ENCODE data around the gene PKN2. TPM values are rescaled to one million over a fixed set of nuclear protein-coding genes. Genes with fewer than 3 reads are reported as not detected.
A peak's percentile ranks its signal among the peaks of the same experiment; 100 is the strongest.

Gene PKN2
- polyA plus RNA-seq, 3 donors: 6.9 to 23.0 (median 8.7) TPM

GRCh38 chr1:88722492-88722891, 38.4 kb downstream of the PKN2 start:
- Histone ChIP-seq H3K4me1 (ENCODE audit: control insufficient read depth in 1 of 2, insufficient read depth in 2 of 2, low read length in 2 of 2) (peaks cover 0 to 5% of the 10 kb centered on the region in 2 donors), H3K4me2 (replicated peaks; ENCODE audit: extremely low read depth, low read length, poor library complexity, severe bottlenecking) (no peak overlapping the region), H3K79me2 (ENCODE audit: insufficient read depth, low read length) (peaks cover 93% of the 10 kb centered on the region), H3K36me3 (replicated peaks in 1 of 2; ENCODE audit: control insufficient read depth in 1 of 2, insufficient read depth in 2 of 2, low read length in 2 of 2) (no peaks in the 10 kb centered on the region), H3K9ac (ENCODE audit: insufficient read depth, low read length, poor library complexity, severe bottlenecking) (no peak overlapping the region), H3K9me3 (replicated peaks in 1 of 2; ENCODE audit: control insufficient read depth in 1 of 2, insufficient read depth in 1 of 2, low read length in 2 of 2) (no peaks in the 10 kb centered on the region), H3K27me3 (ENCODE audit: control insufficient read depth in 2 of 2, insufficient read depth in 2 of 2, low read length in 2 of 2) (no peaks in the 10 kb centered on the region), H3K4me3 (replicated peaks in 1 of 3; ENCODE audit: low read depth in 2 of 3, low read length in 3 of 3) (no peak overlapping the region), H3K27ac (ENCODE audit: low read depth in 1 of 2, low read length in 2 of 2) (no peak overlapping the region), H4K20me1 (ENCODE audit: insufficient read depth, low read length) (peaks cover 94% of the 10 kb centered on the region), H2AFZ (ENCODE audit: insufficient read depth, low read depth, low read length, poor library complexity, severe bottlenecking) (no peak overlapping the region)
- no peak for DNase-seq
- no peaks in the 10 kb centered on the region for H3K9me3 Mint-ChIP-seq
- peaks cover 0 to 2% (median 0%) of the 10 kb centered on the region in 3 donors for H3K27me3 Mint-ChIP-seq (ENCODE audit: low read depth in 3 of 3)
- H3K4me3 Mint-ChIP-seq: no peak overlapping the region
- H3K4me1 Mint-ChIP-seq: peaks cover 15% of the 10 kb centered on the region
- no peak for TF ChIP-seq CTCF (IDR thresholded peaks at IDR 0.05)
- peaks cover 8 to 23% of the 10 kb centered on the region in 2 donors for H3K36me3 Mint-ChIP-seq
- intact Hi-C loops (cut with micrococcal nuclease): no loop called here
- peak overlapping the region in 2 of 7 donors; percentile 24 to 55 for H3K27ac Mint-ChIP-seq
- 92% methylated on average over 2 of the region's 5 CpGs for WGBS (ENCODE audit: insufficient coverage)

DNA sequence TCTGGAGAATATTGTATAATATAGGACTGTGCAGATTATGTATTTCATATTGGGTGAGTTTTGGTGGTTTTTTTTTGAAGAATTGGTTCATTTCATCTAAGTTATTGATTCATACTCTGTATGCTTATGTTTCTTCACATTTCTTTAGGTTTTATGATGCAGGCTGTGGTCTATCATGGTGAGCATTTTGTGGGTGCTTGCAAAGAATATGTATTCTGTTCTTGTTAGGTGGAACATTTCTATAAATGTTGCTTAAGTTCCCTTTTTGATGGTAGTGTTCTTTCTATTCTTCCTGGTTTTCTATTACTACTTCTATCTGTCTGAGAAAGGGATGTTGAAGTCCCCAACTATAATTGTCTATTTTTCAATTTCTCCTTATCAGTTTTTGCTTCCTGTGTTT, 42.6 kb downstream of the PKN2 start:
- Histone ChIP-seq H2AFZ (ENCODE audit: insufficient read depth, low read depth, low read length, poor library complexity, severe bottlenecking) (no peak overlapping the region), H3K9ac (ENCODE audit: insufficient read depth, low read length, poor library complexity, severe bottlenecking) (no peak overlapping the region), H3K9me3 (replicated peaks in 1 of 2; ENCODE audit: control insufficient read depth in 1 of 2, insufficient read depth in 1 of 2, low read length in 2 of 2) (no peaks in the 10 kb centered on the region), H3K27ac (ENCODE audit: low read depth in 1 of 2, low read length in 2 of 2) (peak overlapping the region in 1 of 2 donors; percentile 2), H3K4me1 (ENCODE audit: control insufficient read depth in 1 of 2, insufficient read depth in 2 of 2, low read length in 2 of 2) (peaks cover 18 to 23% of the 10 kb centered on the region in 2 donors), H3K27me3 (ENCODE audit: control insufficient read depth in 2 of 2, insufficient read depth in 2 of 2, low read length in 2 of 2) (no peaks in the 10 kb centered on the region), H3K79me2 (ENCODE audit: insufficient read depth, low read length) (peaks cover 81% of the 10 kb centered on the region), H4K20me1 (ENCODE audit: insufficient read depth, low read length) (peaks cover 86% of the 10 kb centered on the region), H3K36me3 (replicated peaks in 1 of 2; ENCODE audit: control insufficient read depth in 1 of 2, insufficient read depth in 2 of 2, low read length in 2 of 2) (peaks cover 4 to 9% of the 10 kb centered on the region in 2 donors), H3K4me3 (replicated peaks in 1 of 3; ENCODE audit: low read depth in 2 of 3, low read length in 3 of 3) (no peak overlapping the region), H3K4me2 (replicated peaks; ENCODE audit: extremely low read depth, low read length, poor library complexity, severe bottlenecking) (no peak overlapping the region)
- Mint-ChIP-seq H3K4me1 (peaks cover 43% of the 10 kb centered on the region), H3K27me3 (ENCODE audit: low read depth in 3 of 3) (peaks cover 0 to 2% (median 0%) of the 10 kb centered on the region in 3 donors), H3K27ac (peak overlapping the region in 4 of 7 donors; percentile 7 to 61 (median 32)), H3K36me3 (peaks cover 26 to 29% of the 10 kb centered on the region in 2 donors), H3K9me3 (no peaks in the 10 kb centered on the region), H3K4me3 (no peak overlapping the region)
- peak in 2 of 3 donors; percentile 12 to 30 for DNase-seq
- no peak for TF ChIP-seq CTCF (IDR thresholded peaks at IDR 0.05)
- intact Hi-C loops (cut with micrococcal nuclease): no loop called here

Measured in CD14-positive monocyte (primary cell).